ENCODE measurements around the gene FGF22.

FGF22 gene

DNA sequence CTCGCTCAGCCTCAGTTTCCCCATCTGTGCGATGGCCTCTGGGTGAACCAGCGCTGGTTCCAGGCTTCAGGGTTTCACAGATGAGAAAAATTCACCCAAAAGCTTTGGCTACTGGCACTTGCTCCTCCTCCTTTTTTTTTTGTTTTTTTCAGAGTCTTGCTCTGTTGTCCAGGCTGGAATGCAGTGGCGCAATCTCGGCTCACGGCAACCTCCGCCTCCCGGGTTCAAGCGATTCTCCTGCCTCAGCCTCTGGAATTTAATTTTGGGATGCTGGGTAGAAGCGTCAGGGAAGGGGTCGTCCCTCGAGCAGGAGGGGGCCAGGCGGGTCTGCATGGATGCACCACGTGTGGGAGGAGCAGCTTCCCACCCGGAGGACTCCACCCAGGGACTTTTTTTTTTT lies 48.5 kb downstream of the FGF22 start:
- no peak for DNase-seq (ENCODE audit: extremely low read depth, insufficient read length)
- TF ChIP-seq, protein P1, sequence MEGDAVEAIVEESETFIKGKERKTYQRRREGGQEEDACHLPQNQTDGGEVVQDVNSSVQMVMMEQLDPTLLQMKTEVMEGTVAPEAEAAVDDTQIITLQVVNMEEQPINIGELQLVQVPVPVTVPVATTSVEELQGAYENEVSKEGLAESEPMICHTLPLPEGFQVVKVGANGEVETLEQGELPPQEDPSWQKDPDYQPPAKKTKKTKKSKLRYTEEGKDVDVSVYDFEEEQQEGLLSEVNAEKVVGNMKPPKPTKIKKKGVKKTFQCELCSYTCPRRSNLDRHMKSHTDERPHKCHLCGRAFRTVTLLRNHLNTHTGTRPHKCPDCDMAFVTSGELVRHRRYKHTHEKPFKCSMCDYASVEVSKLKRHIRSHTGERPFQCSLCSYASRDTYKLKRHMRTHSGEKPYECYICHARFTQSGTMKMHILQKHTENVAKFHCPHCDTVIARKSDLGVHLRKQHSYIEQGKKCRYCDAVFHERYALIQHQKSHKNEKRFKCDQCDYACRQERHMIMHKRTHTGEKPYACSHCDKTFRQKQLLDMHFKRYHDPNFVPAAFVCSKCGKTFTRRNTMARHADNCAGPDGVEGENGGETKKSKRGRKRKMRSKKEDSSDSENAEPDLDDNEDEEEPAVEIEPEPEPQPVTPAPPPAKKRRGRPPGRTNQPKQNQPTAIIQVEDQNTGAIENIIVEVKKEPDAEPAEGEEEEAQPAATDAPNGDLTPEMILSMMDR (IDR thresholded peaks at IDR 0.05; ENCODE audit: insufficient read depth, low read length, poor library complexity, severe bottlenecking), result no peak
- no peaks in the 10 kb centered on the region; the same call in 1 of the 2 replicates for H3K27me3 ChIP-seq (replicated peaks; ENCODE audit: control insufficient read depth, insufficient read depth, low read length)
- H3K36me3 ChIP-seq (ENCODE audit: control insufficient read depth, insufficient read depth, low read length), result no peaks in the 10 kb centered on the region
- no peak overlapping the region for H3K4me3 ChIP-seq (replicated peaks; ENCODE audit: low read depth, low read length)

DNA sequence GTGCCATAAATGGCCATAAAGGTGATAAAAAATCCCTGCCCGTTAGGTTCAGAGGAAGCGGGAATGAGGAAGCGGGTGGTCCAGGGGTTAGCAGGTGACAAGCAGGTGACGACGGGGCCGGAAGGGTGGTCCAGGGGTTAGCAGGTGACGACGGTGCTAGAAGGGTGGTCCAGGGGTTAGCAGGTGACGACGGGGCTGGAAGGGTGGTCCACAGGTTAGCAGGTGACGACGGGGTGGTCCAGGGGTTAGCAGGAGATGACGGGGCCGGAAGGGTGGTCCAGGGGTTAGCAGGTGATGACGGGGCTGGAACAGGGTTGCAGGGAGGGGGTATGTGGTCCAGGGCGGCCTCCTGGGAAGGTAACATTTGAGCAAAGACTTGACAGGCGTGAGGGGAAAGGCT lies 49.3 kb downstream of the FGF22 start:
- TF ChIP-seq, protein P1 (IDR thresholded peaks at IDR 0.05; ENCODE audit: insufficient read depth, low read length, poor library complexity, severe bottlenecking), result no peak
- Histone ChIP-seq H3K4me3 (replicated peaks; ENCODE audit: low read depth, low read length) (no peak overlapping the region), H3K27me3 (replicated peaks; ENCODE audit: control insufficient read depth, insufficient read depth, low read length) (no peaks in the 10 kb centered on the region; the same call in 1 of the 2 replicates), H3K36me3 (ENCODE audit: control insufficient read depth, insufficient read depth, low read length) (no peaks in the 10 kb centered on the region)
- no peak for DNase-seq (ENCODE audit: extremely low read depth, insufficient read length)

DNA sequence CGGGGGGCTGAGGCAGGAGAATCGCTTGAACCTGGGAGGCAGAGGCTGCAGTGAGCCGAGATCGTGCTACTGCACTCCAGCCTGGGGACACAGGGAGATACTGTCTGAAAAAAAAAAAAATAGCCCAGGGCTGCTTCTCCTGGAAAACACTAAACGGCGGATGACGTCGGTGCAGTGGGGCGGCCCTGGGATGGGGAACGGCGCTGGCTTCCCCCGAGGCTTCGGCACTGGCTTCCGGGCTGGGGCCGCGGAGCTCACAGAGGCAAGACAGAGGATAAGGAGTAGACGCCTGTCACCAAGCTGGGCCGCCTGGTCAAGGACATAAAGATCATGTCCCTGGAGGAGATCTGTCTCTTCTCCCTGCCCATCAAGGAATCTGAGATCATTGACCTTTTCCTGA lies 50.5 kb downstream of the FGF22 start:
- H3K4me3 ChIP-seq (replicated peaks; ENCODE audit: low read depth, low read length), result no peak overlapping the region
- no peaks in the 10 kb centered on the region for H3K36me3 ChIP-seq (ENCODE audit: control insufficient read depth, insufficient read depth, low read length)
- no peaks in the 10 kb centered on the region; the same call in 1 of the 2 replicates for H3K27me3 ChIP-seq (replicated peaks; ENCODE audit: control insufficient read depth, insufficient read depth, low read length)
- TF ChIP-seq, protein P1 (IDR thresholded peaks at IDR 0.05; ENCODE audit: insufficient read depth, low read length, poor library complexity, severe bottlenecking), result no peak
- no peak for DNase-seq (ENCODE audit: extremely low read depth, insufficient read length)

Measured in GM06990 (cell line).